ENCODE results near the gene CD151.

GRCh38 chr11:848380-848931, 15.7 kb downstream of the CD151 start:
- TF ChIP-seq POLR2A (IDR thresholded peaks at IDR 0.05) (no peak), CTCF (IDR thresholded peaks at IDR 0.05) (peak; percentile 61 to 91 (median 84))

All from esophagus squamous epithelium (tissue), 4 donors.